Activated CD8-positive, alpha-beta memory T cell treated with anti-CD3 and anti-CD28 coated beads, Interleukin-2, amount 50 U/mL, for 24 hours (primary cell): ENCODE measurements around the gene COX10.

Experiments
- DNase-seq: peaks from one replicate; pipeline ENCODE4 v3.0.0-alpha.2; 2020; ENCODE audit errors: extremely low read depth

The COX10 gene

GRCh38 chr17:14070344-14070984 is 1.2 kb downstream of the COX10 start:
- no peak for DNase-seq

DNA sequence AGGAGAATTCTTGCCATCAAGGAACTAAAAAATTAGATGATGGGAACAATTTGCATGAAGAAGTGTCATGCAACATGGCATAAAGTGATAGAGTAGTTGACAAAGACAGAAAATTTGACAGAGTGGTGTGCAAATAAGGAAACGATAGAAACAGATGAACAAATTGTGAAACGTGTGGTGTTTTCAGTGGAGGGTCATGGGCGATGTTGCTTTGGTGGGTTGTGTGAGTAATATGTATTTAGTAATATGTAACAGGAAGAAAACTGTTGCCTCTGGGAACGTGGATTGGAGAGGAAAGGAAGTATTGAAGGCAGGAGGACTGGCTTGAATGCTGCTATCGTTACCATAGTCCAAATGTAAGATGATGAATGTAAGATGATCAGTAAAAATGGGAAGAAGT is 3.6 kb downstream of the COX10 start:
- DNase-seq: no peak

- no peak for DNase-seq
These were observed 8.7 kb downstream of the COX10 start for GRCh38 chr17:14078027-14078426.

GRCh38 chr17:14080847-14081251 is 11.5 kb downstream of the COX10 start:
- DNase-seq: no peak

GRCh38 chr17:14082848-14083247 is 13.5 kb downstream of the COX10 start:
- no peak for DNase-seq

- no peak for DNase-seq
These were observed 15.7 kb downstream of the COX10 start for GRCh38 chr17:14084955-14085354.

GRCh38 chr17:14086189-14086588 is 16.9 kb downstream of the COX10 start:
- no peak for DNase-seq

GRCh38 chr17:14089179-14089578 is 19.9 kb downstream of the COX10 start:
- no peak for DNase-seq

GRCh38 chr17:14091367-14091766 is 22.1 kb downstream of the COX10 start:
- no peak for DNase-seq

- no peak for DNase-seq
These were observed 23.5 kb downstream of the COX10 start for GRCh38 chr17:14092808-14093207.

- DNase-seq: no peak
These were observed 25.6 kb downstream of the COX10 start for GRCh38 chr17:14094676-14095601.

DNA sequence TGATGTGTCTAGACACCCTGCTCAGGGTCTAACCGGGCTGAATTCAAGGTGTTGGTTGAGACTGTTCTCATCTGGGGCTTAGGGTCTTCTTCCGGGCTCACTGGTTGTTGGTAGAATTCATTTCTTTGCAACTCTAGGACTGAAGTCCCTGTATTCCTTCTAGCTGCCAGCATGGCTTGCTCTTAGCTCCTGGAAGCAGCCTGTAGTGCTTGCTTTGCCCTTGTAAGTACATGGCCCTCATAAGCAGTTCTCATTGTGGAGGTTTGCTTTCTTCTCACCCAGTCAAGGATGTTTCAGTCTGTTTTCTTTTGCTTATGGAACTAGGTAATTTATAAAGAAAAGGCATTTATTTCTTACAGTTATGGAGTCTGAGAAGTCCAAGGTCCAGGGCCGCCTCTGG is 26.3 kb downstream of the COX10 start:
- no peak for DNase-seq

- DNase-seq: no peak
These were observed 28.9 kb downstream of the COX10 start for GRCh38 chr17:14098246-14098645.

- DNase-seq: no peak
These were observed 32.7 kb downstream of the COX10 start for GRCh38 chr17:14101976-14102375.

DNA sequence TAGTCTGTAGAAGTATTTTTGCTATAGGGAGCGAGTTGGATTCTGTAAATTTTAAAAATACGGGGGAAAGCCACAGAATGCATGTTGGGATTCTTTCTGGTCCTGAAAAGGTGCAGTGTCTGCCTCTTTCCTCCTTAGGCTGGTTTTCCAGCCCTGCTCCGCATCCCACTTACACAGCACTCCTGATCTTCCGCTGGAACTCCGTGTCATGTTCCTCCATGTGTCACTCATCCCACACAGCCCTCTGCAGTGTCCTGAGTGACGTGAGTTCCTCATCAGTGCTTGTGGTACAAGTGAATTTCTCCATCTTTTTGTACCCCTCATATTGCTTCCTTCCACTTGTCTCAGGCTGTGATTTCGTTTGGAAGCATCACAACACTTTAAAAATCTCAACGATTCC is 34.5 kb downstream of the COX10 start:
- DNase-seq: no peak

DNA sequence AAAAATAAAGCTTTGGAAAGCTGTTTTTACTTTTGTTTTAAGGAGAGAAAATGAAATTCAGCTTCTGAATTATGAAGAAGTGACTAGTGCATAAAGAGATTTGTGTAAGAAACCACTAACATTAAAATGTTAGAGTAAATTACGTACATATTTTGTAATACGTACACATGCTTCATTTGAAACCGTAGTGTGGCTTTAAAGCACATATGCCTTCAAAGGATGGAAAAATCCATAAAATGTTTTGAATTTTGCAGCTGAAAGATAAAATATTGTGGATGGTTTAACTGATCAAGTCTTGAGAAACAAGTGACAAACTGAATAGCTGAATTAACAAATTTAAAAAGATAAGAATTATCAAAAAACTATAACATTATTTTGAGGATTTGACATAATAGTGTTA is 35.4 kb downstream of the COX10 start:
- DNase-seq: no peak

GRCh38 chr17:14107889-14108288 is 38.6 kb downstream of the COX10 start:
- no peak for DNase-seq

- no peak for DNase-seq
These were observed 43.1 kb downstream of the COX10 start for GRCh38 chr17:14112407-14112806.

DNA sequence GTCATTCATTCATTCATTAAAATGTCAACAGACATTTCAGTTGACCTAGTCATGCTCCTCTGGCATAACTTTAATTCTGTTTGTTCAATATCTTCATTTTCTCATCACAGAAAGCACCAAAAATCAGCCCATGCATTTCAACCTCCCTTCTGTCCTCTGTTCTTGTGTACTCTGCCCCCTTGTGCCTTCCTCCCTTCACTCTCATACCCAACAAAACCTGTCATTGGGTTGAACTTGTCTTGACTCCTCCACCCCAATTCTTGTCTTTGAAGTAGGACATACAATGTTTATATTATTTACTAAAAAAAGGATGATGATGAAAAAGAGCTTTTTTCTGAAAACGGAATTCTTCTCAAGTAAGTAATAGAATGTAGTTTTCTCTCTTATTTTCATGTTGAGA is 43.8 kb downstream of the COX10 start:
- DNase-seq: no peak

DNA sequence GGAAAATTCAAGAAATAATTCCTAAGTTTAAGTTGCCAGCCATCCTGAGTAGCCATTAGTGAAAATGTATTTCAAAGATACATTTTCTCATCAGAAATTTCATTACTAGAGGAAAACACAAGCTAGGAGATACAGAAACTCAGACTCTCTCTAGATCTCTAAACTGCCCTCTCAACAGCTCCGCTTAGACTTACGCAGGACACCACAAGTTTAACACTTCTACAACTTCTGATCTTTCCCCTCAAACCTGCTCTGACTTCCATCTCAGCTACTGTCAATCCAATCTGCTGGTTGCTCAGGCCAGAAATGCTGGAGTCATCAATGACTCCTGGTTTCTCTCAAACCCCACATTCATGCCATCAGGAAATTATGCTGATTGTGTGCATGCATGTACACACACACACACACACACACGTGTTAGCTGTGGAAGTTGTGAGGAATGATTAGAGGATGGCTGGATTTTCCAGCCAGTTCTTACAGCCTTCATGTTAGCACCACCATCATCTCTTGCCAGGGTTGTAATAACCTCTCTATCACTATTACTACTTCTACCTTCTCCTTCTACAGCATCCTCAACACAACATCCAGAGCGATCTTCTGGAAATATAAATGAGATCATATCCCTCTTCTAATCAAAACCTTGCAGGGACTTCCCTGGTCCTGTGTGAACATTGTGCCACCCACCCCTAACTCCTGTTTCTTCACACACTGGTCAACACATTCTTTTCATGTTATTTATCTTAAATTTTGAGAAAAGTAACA is 47.1 kb downstream of the COX10 start:
- DNase-seq: no peak

DNA sequence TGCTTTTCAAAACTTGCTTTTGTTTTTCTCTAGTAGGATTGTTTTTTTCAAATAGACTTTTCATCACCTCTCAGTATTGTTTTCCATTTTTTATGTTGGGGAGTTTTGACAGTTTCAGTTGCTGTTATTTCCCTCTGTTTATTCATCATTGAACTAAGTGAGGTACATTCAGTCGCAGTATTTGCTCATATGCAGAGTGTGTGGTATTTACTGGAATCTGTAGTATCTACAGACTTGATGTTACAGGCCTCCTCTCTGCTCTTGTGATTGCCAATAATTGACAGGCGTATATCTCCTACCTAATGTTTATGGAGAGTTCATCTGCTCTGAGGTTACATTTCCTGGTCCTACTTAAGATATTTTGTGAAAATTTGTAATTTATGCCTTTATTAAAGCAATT is 49.6 kb downstream of the COX10 start:
- no peak for DNase-seq

DNA sequence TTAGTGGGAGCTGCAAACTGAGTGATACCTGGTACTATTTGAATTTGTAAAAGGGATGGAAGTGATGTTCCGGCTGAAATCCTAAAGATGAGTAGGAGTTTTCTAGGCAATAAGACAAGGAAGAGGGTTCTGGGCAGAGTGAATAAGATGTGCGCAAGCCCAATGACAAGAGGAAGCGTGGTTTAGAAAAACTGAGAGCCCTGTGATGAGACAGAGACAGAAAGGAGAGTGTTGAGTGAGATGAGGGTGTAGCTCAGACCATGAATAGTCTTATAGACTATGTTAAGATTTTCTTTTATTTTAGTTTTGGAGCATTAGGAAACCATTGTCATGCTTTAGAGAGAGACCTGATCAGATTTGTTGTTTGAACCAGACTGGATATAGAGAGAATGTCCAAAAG is 50.2 kb downstream of the COX10 start:
- no peak for DNase-seq

- no peak for DNase-seq
These were observed 52.6 kb downstream of the COX10 start for GRCh38 chr17:14121952-14122351.
